Panc1 (cell line): Measurements from ENCODE around the gene ADIG. TPM values are rescaled to one million over a fixed set of nuclear protein-coding genes. Genes with fewer than 3 reads are reported as not detected.

ENCODE experiments used
- ATAC-seq: fragments of 200-7000 bp; cut with Tn5 transposase; 2 replicates; pipeline ENCODE4 v1.9.1; 2020; ENCODE audit warnings: mild to moderate bottlenecking, moderate library complexity
- BruUV-seq: library from RNA; stranded (reverse); fragments of 400-500 nt; replicated peaks from 2 replicates; lab custom pipeline; 2021; lab: Mats Ljungman, UMichigan
- CTCF ChIA-PET: fragments of 300-600 bp; sonication (Branson Sonifier 250); formaldehyde crosslinking; loops from one replicate; lab custom pipeline; 2022; ENCODE audit warnings: antibody characterized with exemption; lab: Charles Lee
- POLR2A ChIA-PET: fragments of 300-600 bp; sonication (Branson Sonifier 250); formaldehyde crosslinking; loops from one replicate; lab custom pipeline; 2022; ENCODE audit warnings: antibody characterized with exemption; lab: Charles Lee
- DNase-seq: peaks from one replicate; pipeline ENCODE4 v3.0.0-alpha.2; 2010; ENCODE audit warnings: low read depth, low spot score
- H3K27ac ChIP-seq: 2 replicates; pipeline ENCODE4 v1.5.1; 2011; ENCODE audit warnings: mild to moderate bottlenecking, low read length, inconsistent platforms
- H3K27me3 ChIP-seq: fragments of 200-500 bp; sonication (Bioruptor generic); 2 replicates; pipeline ENCODE4 v1.6.0; 2014; ENCODE audit warnings: low read length, inconsistent platforms; ENCODE audit not compliant: control insufficient read depth, insufficient read depth
- H3K36me3 ChIP-seq: fragments of 200-500 bp; sonication (Bioruptor generic); 2 replicates; pipeline ENCODE4 v1.5.1; 2014; ENCODE audit warnings: inconsistent platforms, mild to moderate bottlenecking, low read length, moderate library complexity; ENCODE audit not compliant: control insufficient read depth, insufficient read depth
- H3K4me1 ChIP-seq: 2 replicates; pipeline ENCODE4 v1.5.1; 2011; ENCODE audit warnings: inconsistent platforms, mild to moderate bottlenecking, low read length, moderate library complexity; ENCODE audit not compliant: control insufficient read depth, insufficient read depth
- H3K4me3 ChIP-seq, 2 experiments: 2 replicates each; pipeline ENCODE4 v1.5.1; 2011 to 2012; ENCODE audit warnings: low read depth in 2 of 2, low read length in 2 of 2, mild to moderate bottlenecking in 2 of 2, inconsistent platforms in 1 of 2, moderate library complexity in 1 of 2
- H3K9me3 ChIP-seq: fragments of 200-500 bp; sonication (Bioruptor generic); 2 replicates; pipeline ENCODE4 v1.5.1; 2014; ENCODE audit warnings: low read depth, mild to moderate bottlenecking, inconsistent platforms, low read length, moderate library complexity; ENCODE audit not compliant: control insufficient read depth, insufficient read depth
- POLR2AphosphoS5 ChIP-seq: IDR thresholded peaks from 2 replicates; pipeline ENCODE4 v1.6.1; 2012; ENCODE audit warnings: mild to moderate bottlenecking, low read depth, low read length, moderate library complexity
- SIN3A ChIP-seq: IDR thresholded peaks from 2 replicates; pipeline ENCODE4 v1.6.1; 2012; ENCODE audit warnings: low read depth, mild to moderate bottlenecking, low read length, moderate library complexity, borderline replicate concordance; ENCODE audit not compliant: insufficient read depth
- TCF7L2 ChIP-seq: IDR thresholded peaks from 2 replicates; pipeline ENCODE4 v1.6.1; 2011; ENCODE audit warnings: mild to moderate bottlenecking, low read depth, low read length, inconsistent platforms
- in situ Hi-C: cut with HindIII; loops from 2 replicates; pipeline ENCODE4 v1.10.0; 2016; ENCODE audit warnings: low sequenced_read_pairs, low pct_unique_long_range_greater_than_20kb
- intact Hi-C: fragments of 100-400 bp; cut with micrococcal nuclease; formaldehyde crosslinking; loops from one replicate; pipeline ENCODE4 v1.10.0; 2022; ENCODE audit not compliant: unreplicated experiment
- total RNA-seq: library from RNA; stranded (reverse); gene quantifications from one replicate; pipeline ENCODE4 v1.2.1, GENCODE V29; 2021; ENCODE audit not compliant: unreplicated experiment
- TF ChIP-seq, protein P1 (sequence below), 2 experiments: IDR thresholded peaks; 2 replicates each; pipeline ENCODE4 v1.6.1; 2011 to 2012; ENCODE audit warnings: low read depth in 2 of 2, control low read depth in 1 of 2, low read length in 1 of 2, mild to moderate bottlenecking in 1 of 2, moderate library complexity in 1 of 2; ENCODE audit not compliant: insufficient read depth in 1 of 2
- TF ChIP-seq, protein P2 (sequence below): fragments of 450-650 bp; IDR thresholded peaks from 2 replicates; pipeline ENCODE4 v1.5.1; 2017; ENCODE audit warnings: mild to moderate bottlenecking

The ADIG gene
- total RNA-seq, 1 experiment from 2014 or later: not detected

DNA sequence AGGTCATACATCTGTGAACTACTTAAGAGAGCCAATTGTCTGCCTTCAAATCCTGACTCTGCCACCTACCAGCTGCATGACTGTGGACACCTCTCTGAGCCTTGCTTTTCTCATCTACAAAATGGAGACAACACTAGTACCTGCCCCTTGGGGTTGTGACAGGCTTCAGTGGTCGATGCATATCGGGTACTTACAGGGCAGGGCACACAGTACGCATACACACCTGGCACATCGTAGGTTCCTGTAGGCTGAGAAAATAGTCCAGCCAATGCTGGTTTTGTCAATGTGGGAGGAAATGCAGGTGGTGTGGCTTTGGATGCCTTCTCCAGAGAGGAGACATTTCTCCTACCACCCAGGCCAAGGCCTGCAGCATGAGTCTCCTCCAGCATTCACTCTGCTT, 2.3 kb downstream of the ADIG start:
- in situ Hi-C loops (no loop called here), intact Hi-C loops (no loop called here)
- Histone ChIP-seq H3K4me1 (no peaks in the 10 kb centered on the region), H3K27me3 (no peaks in the 10 kb centered on the region), H3K27ac (no peak overlapping the region), H3K4me3 (no peak overlapping the region), H3K9me3 (no peaks in the 10 kb centered on the region), H3K36me3 (no peaks in the 10 kb centered on the region)
- ChIA-PET CTCF (no interaction called here), POLR2A (no interaction called here)
- ATAC-seq (no peak), DNase-seq (no peak)
- no TSS peak for BruUV-seq
- TF ChIP-seq POLR2AphosphoS5 (no peak), SIN3A (no peak), TCF7L2 (no peak)
- TF ChIP-seq, protein P1, sequence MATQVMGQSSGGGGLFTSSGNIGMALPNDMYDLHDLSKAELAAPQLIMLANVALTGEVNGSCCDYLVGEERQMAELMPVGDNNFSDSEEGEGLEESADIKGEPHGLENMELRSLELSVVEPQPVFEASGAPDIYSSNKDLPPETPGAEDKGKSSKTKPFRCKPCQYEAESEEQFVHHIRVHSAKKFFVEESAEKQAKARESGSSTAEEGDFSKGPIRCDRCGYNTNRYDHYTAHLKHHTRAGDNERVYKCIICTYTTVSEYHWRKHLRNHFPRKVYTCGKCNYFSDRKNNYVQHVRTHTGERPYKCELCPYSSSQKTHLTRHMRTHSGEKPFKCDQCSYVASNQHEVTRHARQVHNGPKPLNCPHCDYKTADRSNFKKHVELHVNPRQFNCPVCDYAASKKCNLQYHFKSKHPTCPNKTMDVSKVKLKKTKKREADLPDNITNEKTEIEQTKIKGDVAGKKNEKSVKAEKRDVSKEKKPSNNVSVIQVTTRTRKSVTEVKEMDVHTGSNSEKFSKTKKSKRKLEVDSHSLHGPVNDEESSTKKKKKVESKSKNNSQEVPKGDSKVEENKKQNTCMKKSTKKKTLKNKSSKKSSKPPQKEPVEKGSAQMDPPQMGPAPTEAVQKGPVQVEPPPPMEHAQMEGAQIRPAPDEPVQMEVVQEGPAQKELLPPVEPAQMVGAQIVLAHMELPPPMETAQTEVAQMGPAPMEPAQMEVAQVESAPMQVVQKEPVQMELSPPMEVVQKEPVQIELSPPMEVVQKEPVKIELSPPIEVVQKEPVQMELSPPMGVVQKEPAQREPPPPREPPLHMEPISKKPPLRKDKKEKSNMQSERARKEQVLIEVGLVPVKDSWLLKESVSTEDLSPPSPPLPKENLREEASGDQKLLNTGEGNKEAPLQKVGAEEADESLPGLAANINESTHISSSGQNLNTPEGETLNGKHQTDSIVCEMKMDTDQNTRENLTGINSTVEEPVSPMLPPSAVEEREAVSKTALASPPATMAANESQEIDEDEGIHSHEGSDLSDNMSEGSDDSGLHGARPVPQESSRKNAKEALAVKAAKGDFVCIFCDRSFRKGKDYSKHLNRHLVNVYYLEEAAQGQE (IDR thresholded peaks at IDR 0.05; ENCODE audit: insufficient read depth in 1 of 2, low read depth in 2 of 2, low read length in 1 of 2): no peak
- TF ChIP-seq, protein P2, sequence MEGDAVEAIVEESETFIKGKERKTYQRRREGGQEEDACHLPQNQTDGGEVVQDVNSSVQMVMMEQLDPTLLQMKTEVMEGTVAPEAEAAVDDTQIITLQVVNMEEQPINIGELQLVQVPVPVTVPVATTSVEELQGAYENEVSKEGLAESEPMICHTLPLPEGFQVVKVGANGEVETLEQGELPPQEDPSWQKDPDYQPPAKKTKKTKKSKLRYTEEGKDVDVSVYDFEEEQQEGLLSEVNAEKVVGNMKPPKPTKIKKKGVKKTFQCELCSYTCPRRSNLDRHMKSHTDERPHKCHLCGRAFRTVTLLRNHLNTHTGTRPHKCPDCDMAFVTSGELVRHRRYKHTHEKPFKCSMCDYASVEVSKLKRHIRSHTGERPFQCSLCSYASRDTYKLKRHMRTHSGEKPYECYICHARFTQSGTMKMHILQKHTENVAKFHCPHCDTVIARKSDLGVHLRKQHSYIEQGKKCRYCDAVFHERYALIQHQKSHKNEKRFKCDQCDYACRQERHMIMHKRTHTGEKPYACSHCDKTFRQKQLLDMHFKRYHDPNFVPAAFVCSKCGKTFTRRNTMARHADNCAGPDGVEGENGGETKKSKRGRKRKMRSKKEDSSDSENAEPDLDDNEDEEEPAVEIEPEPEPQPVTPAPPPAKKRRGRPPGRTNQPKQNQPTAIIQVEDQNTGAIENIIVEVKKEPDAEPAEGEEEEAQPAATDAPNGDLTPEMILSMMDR: no peak

DNA sequence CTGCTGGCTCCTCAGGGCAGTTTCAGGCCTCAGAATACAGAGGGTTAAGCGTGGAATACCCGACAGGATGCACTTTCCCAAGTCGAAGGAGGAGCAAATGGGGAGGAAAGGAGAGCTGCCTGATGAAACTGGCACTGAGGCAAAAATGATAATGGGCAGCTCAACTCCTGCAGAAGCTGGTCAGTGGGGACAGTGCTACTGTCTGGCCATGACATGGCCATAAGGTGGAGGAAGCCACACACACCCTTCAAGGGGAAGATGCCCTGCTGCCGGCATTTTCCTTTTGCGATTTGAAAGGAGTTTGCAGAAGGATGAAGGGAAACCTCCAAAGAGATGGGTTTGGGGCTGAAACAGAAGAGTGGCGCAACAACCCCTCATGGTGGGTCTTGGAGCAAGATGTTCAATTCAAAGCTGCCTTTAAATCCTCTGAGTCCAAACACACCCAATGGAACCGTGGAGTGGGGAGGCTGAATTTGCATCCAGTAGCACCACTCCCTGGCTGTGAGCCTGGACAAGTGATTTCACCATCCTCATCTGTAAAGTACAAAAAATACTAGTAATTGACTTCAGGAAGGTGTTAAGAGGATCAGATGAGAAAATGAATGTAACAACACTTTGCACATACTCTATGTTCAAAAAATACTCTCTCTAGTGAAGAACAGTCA, 3.2 kb downstream of the ADIG start:
- Histone ChIP-seq H3K4me3 (no peak overlapping the region), H3K4me1 (no peaks in the 10 kb centered on the region), H3K36me3 (no peaks in the 10 kb centered on the region), H3K27me3 (no peaks in the 10 kb centered on the region), H3K27ac (no peak overlapping the region), H3K9me3 (no peaks in the 10 kb centered on the region)
- no peak for ATAC-seq
- ChIA-PET CTCF (no interaction called here), POLR2A (no interaction called here)
- no TSS peak for BruUV-seq
- DNase-seq: no peak
- TF ChIP-seq, protein P2: no peak
- no peak for TF ChIP-seq TCF7L2
- TF ChIP-seq POLR2AphosphoS5: no peak
- TF ChIP-seq, protein P1 (IDR thresholded peaks at IDR 0.05; ENCODE audit: insufficient read depth in 1 of 2, low read depth in 2 of 2, low read length in 1 of 2): no peak
- no peak for TF ChIP-seq SIN3A
- intact Hi-C loops (no loop called here), in situ Hi-C loops (no loop called here)
